Measurements from ENCODE around the gene SAP130.

The SAP130 gene

GRCh38 chr2:128027801-128028667 is at the start of gene SAP130:
TSS of gene SAP130 (minus strand) at chr2:128028059. CDS start at chr2:128026292, 1,767 bp downstream.
- peak; percentile 86 for DNase-seq

DNA sequence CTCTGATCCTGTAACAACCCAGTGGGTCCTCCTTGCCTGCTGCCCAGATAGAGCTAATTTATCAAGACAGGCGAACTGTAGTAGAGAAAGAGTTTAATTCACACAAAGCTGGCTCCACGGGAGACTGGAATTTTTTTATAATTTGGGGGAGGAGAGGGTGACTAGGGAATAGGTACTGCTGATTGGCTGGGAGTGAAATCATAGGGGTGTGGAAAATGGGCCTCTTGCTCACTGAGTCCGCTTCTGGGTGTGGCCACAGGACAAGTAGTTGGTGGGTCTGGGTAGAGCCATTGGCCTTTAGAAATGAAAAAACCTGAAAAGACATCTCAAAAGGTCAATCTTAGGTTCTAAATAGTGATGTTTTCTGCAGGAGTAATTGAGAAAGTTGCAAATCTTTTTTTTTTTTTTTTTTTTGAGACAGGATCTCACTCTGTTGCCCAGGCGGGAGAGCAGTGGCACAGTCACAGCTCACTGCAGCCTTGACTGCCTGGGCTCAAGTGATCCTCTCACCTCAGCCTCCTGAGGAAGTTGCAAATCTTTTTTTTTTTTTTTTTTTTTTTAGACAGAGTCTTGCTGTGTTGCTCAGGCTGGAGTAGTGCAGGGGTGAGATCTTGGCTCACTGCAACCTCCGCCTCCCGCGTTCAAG is 48.7 kb upstream of the SAP130 start:
- DNase-seq, result no peak

DNA sequence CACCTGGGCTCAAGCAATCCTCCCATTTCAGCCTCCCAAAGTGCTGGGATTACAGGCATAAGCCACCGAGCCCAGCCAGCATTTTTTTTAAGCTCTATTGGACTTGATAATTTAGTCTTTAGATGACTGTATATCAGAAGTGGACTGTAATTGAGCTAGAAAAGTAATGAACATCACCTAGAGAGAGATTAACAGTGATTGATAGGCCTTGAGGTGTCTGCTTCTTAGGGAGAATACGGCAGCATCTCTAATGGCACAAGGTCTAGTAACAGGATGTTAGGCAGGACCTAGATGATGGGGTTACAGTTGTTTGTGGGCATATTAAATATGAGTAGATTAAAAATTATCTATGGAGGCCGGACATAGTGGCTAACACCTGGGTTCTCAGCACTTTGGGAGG is 45.4 kb upstream of the SAP130 start:
- no peak for DNase-seq

- no peak for DNase-seq
Observed at GRCh38 chr2:128069769-128070168, 41.9 kb upstream of the SAP130 start.

- no peak for DNase-seq
Observed at GRCh38 chr2:128064353-128064752, 36.5 kb upstream of the SAP130 start.

DNA sequence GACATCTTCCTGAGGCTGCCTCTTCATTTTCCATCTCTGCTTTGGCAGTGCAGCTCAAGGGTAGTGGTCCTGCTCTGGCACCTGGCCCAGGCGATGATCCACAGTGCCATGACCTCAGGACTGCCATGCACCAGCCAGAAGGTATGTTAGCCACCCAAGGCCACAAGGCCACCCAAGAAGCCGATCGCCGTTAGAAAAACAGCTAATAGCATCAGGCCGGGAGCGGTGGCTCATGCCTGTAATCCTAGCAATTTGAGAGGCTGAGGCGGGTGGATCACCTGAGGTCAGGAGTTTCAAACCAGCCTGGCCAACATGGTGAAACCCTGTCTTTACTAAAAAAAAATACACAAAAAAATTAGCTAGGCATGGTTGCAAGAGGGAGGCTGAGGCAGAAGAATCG is 34.7 kb upstream of the SAP130 start:
- no peak for DNase-seq

- DNase-seq, result no peak
Observed at GRCh38 chr2:128058114-128058513, 30.3 kb upstream of the SAP130 start.

DNA sequence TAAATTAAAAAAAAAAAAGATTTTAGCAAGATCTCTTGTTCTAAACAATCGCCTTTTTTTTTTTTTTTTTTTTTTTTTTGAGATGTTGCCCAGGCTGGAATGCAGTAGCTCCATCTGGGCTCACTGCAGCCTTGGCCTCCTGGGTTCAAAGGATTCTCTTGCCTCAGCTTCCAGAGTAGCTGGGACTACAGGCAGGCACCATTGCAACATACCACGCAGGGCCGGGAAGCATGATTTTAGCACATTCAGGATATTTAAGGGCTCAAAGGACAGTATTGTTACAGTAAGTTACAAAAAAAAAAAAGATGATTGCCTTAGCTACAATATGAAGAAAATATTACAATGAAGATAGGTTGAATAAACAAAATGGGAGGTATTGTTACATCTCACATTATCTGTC is 29.5 kb upstream of the SAP130 start:
- no peak for DNase-seq

DNA sequence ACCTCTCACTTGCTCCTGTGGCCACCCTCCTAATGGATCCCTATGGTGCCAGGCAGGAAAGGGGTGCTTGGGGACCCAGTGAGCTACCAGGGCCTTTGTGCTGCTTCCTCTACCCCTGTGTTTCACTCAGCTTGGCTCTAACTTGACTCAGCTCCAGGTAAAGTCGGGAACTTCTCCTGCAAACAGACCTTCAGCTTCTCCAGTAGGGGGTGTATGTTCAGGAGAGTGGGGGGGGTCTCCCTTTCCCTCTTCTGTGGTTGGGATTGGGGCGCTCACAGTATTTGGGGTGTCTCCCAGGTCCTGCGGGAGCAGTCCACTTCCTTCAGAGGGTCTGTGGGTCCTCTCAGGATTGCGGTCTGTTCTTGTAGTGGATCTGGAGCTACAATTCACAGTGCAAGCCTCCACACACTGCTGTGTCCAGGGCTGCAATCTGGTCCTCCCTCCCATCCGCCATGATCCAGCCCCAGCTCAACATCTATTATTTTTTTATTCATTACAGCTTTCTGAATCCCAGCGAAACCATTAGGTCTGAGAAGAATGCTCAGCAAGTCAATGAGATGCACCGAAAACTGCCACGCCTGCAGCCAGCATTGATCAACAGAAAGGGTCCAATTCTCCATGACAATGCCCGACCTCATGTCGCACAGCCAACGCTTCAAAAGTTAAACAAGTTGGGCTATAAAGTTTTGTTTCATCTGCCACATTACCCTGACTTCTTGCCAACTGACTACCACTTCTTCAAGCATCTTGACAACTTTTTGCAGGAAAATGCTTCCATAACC is 26.4 kb upstream of the SAP130 start:
- no peak for DNase-seq

DNA sequence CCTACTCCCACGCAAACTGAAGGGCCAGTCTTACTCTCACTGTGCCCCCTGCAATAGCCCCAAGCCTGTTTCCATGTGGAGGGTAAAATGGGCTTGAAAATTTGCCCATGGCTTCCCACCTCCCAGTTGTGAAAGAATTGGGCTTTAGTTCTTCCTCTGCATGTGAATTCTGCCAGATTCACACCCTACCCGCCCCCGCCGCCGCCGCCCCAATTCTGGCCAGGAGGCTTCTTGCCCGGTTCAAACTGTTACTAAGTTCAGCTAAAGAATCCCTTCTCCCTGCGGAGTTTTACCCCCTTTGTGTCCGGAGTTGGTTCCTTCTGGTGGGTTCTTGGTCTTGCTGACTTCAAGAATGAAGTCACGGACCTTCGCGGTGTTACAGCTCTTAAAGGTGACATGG is 25.5 kb upstream of the SAP130 start:
- DNase-seq, result no peak

DNA sequence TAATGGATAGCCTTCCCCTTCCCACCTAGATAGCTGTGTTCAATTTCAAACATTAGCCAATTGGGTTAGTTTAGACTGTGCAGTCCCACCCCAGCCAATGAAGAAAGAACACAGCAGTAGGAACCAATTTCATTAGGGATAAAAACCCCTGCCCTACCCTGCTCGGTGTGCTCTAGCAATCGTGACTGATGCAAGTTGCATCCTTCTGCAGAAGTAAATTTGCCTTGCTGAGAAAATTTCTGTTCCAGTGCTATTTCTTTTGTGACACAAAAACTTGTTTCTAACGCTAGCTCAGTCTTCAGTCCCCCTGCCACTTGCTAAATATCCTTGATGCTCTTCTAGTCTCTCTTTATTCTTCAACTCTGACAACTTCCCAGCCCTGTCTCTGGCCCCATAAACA is 15.2 kb upstream of the SAP130 start:
- DNase-seq, result no peak

- DNase-seq, result no peak
Observed at GRCh38 chr2:128041561-128041960, 13.7 kb upstream of the SAP130 start.

DNA sequence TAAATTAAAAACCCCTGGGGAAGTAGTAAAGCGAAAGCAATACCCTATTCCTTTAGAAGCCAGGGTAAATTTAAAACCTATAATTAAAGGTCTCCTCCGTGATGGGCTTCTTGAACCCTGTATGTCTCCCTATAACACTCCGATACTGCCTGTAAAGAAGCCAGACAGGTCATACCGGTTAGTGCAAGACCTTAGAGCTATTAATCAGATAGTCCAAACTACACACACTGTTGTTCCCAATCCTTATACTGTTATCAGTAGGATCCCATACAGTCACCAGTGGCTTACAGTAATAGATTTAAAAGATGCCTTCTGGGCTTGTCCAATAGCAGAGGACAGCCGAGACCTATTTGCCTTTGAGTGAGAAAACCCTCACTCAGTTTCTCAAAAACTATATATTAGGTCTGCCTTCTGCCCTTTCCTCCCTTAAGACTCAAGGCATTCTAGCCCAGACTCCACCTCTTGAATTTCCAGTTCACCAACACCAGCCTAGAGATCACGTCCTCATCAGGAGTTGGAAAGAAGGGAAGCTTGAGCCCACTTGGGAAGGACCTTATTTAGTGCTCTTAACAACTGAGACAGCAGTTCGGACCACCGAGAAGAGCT is 12.4 kb upstream of the SAP130 start:
- no peak for DNase-seq

- no peak for DNase-seq
Observed at GRCh38 chr2:128039535-128039934, 11.7 kb upstream of the SAP130 start.

GRCh38 chr2:128038411-128038810 is 10.6 kb upstream of the SAP130 start:
- DNase-seq, result no peak

DNA sequence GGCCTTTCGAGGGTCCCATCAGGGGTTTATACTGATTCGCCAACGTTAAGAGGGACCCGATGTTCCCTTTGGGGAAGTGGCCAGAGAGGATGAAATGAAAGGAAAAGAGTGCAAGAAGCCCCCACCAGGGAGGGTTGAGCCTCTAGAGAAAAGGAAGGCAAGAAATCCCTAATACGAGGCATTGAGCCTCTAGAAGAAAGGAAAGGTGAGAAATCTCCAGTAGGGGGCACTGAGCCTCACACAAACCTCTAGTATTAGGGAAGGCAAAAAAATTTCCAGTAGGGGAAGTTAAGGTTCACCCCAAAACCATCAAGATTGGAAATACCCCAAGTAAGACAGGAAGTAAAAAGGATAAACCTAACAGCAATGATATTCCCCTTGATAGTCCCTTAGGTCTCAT is 9.8 kb upstream of the SAP130 start:
- DNase-seq, result no peak

- no peak for DNase-seq
Observed at GRCh38 chr2:128036748-128037607, 9.1 kb upstream of the SAP130 start.

- DNase-seq, result no peak
Observed at GRCh38 chr2:128032092-128032491, 4.2 kb upstream of the SAP130 start.

GRCh38 chr2:128028668-128029054 is 802 bp upstream of the SAP130 start:
- no peak for DNase-seq

GRCh38 chr2:128027278-128027800 is 520 bp downstream of the SAP130 start:
- DNase-seq, result peak; percentile 90

DNA sequence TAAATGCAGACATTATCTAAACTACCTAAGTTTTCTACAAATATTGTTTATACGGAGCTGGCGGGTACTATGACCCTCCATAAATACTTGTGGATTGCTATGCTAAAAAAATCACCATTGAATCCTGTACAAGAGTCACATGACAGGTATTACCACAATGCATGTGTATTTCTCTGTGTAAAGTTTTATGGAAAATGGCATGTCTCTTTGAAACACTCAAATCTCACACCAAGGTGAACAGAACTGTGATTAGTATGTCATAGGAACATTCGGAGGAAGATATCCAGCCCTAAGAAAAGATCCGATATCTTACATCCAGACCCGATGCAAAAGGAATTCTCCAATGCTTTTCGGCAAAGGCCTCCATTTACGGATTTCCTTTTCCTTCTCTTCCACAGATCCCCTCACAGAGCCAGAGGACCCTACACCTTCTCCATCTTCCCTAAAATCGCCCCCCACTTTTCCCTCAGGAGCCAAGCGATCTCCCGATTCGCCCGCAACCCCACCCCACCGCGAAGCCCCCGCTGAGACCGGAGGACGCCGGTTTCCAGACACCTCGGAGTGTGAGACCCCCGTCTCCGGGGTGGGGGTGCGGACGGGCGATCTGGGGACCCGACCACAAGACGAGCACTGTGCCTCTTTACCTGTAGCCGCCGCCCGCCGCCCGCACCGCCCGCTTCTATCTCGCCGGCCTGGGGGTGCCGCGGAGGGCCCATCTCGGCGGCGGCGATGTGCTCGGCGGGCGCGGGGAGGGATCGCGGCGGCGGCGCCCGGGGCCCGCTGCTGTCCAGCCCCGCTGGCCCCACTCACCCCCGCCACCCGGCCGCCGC is 1.2 kb downstream of the SAP130 start:
- no peak for DNase-seq
